Neural cell (in vitro differentiated cells): Measurements from ENCODE around the gene RHCE.
"Not testable (repeated sequence)": the region's sequence is repeated elsewhere in the genome, so short reads cannot be mapped to it uniquely, and the experiment has no call there.

Experiments
- CTCF ChIP-seq: fragments of 450-650 bp; IDR thresholded peaks from 2 replicates; pipeline ENCODE4 v1.5.1; 2014; ENCODE audit warnings: antibody characterized with exemption, mild to moderate bottlenecking, moderate library complexity; ENCODE audit not compliant: poor library complexity, severe bottlenecking
- EP300 ChIP-seq: fragments of 450-650 bp; conservative IDR thresholded peaks from 2 replicates; pipeline ENCODE4 v1.6.1; 2014; ENCODE audit warnings: antibody characterized with exemption, mild to moderate bottlenecking, moderate library complexity; ENCODE audit not compliant: poor library complexity, severe bottlenecking
- EZH2 ChIP-seq: fragments of 200-600, 300-800 bp; shearing (Covaris generic), sonication (generic); IDR thresholded peaks from 2 replicates; pipeline ENCODE4 v1.6.1; 2014; ENCODE audit warnings: antibody characterized with exemption, low read length, borderline replicate concordance, mild to moderate bottlenecking; ENCODE audit not compliant: insufficient read depth, poor library complexity, severe bottlenecking
- REST ChIP-seq: IDR thresholded peaks from 2 replicates; pipeline ENCODE4 v1.6.1; 2012; ENCODE audit warnings: borderline replicate concordance

DNA sequence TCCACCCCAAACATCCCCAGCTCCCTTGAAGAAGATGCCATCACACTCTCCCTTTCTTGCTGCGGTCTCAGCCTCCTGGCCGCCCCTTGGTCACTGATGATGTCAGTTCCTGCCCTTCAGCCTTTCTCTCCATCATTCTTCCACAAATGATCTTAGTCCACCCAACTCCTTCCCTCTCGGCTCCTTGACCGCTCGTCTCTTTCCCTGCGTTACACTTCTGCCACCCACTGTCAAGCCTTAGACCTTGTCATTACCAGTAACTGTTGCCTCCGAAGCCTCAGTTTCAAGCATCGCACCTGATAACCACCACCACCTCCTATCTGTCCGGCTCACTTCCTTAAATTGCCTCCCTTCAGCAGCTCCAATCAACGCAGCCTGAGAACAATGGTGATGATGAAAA, 23.1 kb downstream of the RHCE start:
- TF ChIP-seq EZH2, CTCF, EP300, REST: not testable (repeated sequence)
